Thyroid gland (tissue), 4 donors: Measurements from ENCODE around the gene CLIP2. TPM values are rescaled to one million over a fixed set of nuclear protein-coding genes. Genes with fewer than 3 reads are reported as not detected.
A peak's percentile ranks its signal among the peaks of the same experiment; 100 is the strongest.
"Not testable (repeated sequence)": the region's sequence is repeated elsewhere in the genome, so short reads cannot be mapped to it uniquely, and the experiment has no call there.

Source experiments
- DNase-seq, 2 donors: peaks; one replicate each; pipeline ENCODE4 v3.0.0-alpha.2; 2019
- H3K27ac ChIP-seq, 3 donors: fragments of 200-600 bp; sonication (generic); 1 replicate in 2 of 3; 2 replicates in 1 of 3; pipeline ENCODE4 v1.5.1; 2016 to 2019; ENCODE audit warnings: mild to moderate bottlenecking in 1 of 3, moderate library complexity in 1 of 3
- H3K27me3 ChIP-seq: fragments of 200-600 bp; sonication (generic); one replicate; pipeline ENCODE4 v1.5.1; 2019
- H3K36me3 ChIP-seq, 2 donors: fragments of 200-600 bp; sonication (generic); one replicate each; pipeline ENCODE4 v1.5.1; 2016 to 2019
- H3K4me1 ChIP-seq, 2 donors: fragments of 200-600 bp; sonication (generic); one replicate each; pipeline ENCODE4 v1.5.1; 2017 to 2019
- H3K4me3 ChIP-seq, 3 donors: fragments of 200-600 bp; sonication (generic); replicated peaks in 1 of 3; 1 replicate in 2 of 3; 2 replicates in 1 of 3; pipeline ENCODE4 v1.5.1; 2016; ENCODE audit warnings: mild to moderate bottlenecking in 1 of 3
- H3K9me3 ChIP-seq: fragments of 200-600 bp; sonication (generic); one replicate; pipeline ENCODE4 v1.5.1; 2017
- POLR2A ChIP-seq, 2 donors: fragments of 450-650 bp; IDR thresholded peaks; one replicate each; pipeline ENCODE4 v1.6.1; 2017; ENCODE audit warnings: antibody characterized with exemption in 2 of 2, mild to moderate bottlenecking in 2 of 2, moderate library complexity in 1 of 2
- WGBS, 2 donors: methylation state at CpG; one replicate each; pipeline ENCODE4 v1.1.5; 2017; 5-methylcytosine and 5-hydroxymethylcytosine counted together
- intact Hi-C: fragments of 100-400 bp; cut with DNase I; formaldehyde crosslinking; loops from one replicate; pipeline ENCODE4 v1.15.1; 2023
- total RNA-seq, 4 donors: library from RNA; depleted of rRNA; stranded (reverse); fragments of >200 nt; gene quantifications; one replicate each; pipeline ENCODE4 v1.2.3, GENCODE V29; 2016
- TF ChIP-seq, protein P1 (sequence below), 6 experiments: fragments of 200-600 bp in 3 of 6; fragments of 450-650 bp in 3 of 6; sonication (generic) in 3 of 6; IDR thresholded peaks; one replicate each; pipeline ENCODE4 v1.5.1; 2016 to 2019; ENCODE audit warnings: antibody characterized with exemption in 6 of 6, mild to moderate bottlenecking in 2 of 6, inconsistent platforms in 1 of 6, moderate library complexity in 1 of 6

CLIP2 gene
- total RNA-seq, 4 donors from 2014 or later: 4.4 to 16.5 (median 6.7) TPM

DNA sequence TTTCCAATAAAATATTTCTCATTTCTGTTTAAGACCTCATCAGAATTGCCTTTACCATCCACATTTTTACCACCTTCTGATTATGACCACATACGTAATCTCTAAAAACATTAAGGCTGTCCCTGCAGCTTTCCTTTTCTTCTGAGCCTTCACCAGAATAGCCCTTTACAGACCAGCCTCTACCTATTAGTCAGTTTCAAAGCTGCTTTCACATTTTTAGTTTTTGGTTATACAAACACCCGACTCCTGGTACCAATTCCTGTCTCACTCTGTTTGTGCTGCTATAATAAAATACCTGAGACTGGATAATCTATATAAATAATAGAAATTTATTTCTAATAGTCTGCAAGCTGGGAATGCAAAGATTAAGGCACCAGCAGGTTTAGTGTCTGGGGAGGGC, 149.1 kb downstream of the CLIP2 start:
- TF ChIP-seq, protein P1, sequence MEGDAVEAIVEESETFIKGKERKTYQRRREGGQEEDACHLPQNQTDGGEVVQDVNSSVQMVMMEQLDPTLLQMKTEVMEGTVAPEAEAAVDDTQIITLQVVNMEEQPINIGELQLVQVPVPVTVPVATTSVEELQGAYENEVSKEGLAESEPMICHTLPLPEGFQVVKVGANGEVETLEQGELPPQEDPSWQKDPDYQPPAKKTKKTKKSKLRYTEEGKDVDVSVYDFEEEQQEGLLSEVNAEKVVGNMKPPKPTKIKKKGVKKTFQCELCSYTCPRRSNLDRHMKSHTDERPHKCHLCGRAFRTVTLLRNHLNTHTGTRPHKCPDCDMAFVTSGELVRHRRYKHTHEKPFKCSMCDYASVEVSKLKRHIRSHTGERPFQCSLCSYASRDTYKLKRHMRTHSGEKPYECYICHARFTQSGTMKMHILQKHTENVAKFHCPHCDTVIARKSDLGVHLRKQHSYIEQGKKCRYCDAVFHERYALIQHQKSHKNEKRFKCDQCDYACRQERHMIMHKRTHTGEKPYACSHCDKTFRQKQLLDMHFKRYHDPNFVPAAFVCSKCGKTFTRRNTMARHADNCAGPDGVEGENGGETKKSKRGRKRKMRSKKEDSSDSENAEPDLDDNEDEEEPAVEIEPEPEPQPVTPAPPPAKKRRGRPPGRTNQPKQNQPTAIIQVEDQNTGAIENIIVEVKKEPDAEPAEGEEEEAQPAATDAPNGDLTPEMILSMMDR (IDR thresholded peaks at IDR 0.05): no peak
- TF ChIP-seq POLR2A (IDR thresholded peaks at IDR 0.05): no peak
- H3K9me3 ChIP-seq: no peaks in the 10 kb centered on the region
- no peak for DNase-seq
- WGBS, 2 donors: 97% methylated on average over 2 of the region's 2 CpGs
- H3K27ac ChIP-seq: no peak overlapping the region
- no peak overlapping the region for H3K4me3 ChIP-seq
- peaks cover 6 to 12% of the 10 kb centered on the region in 2 donors for H3K4me1 ChIP-seq
- intact Hi-C loops: no loop called here
- no peaks in the 10 kb centered on the region for H3K36me3 ChIP-seq
- H3K27me3 ChIP-seq: no peaks in the 10 kb centered on the region

DNA sequence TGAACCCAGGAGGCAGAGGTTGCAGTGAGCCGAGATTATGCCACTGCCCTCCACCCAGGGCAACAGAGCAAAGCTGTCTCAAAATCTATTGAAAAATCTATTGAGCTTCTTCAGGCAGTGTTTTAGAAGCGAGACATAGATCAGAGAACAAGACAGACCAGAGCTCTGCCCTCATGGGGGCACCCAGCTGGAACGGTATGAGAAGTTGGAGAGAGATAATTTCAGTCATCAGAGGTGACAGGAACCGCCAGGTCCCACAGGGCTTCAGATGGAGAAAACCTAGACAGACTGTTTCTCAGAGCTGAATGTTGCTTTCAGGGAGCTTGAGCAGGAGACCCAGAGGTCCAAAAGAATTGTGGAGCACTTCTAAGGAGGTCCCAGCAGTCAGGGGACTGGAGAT, 150.3 kb downstream of the CLIP2 start:
- WGBS, 2 donors: 42 to 55% methylated on average over 4 of the region's 4 CpGs
- TF ChIP-seq, protein P1 (IDR thresholded peaks at IDR 0.05): no peak
- peak overlapping the region; percentile 58 to 76 (median 72) for H3K27ac ChIP-seq
- intact Hi-C loops: no loop called here
- H3K36me3 ChIP-seq: no peaks in the 10 kb centered on the region
- H3K27me3 ChIP-seq: no peaks in the 10 kb centered on the region
- peaks cover 6 to 12% of the 10 kb centered on the region in 2 donors for H3K4me1 ChIP-seq
- H3K9me3 ChIP-seq: no peaks in the 10 kb centered on the region
- no peak overlapping the region for H3K4me3 ChIP-seq
- peak; percentile 75 to 83 for DNase-seq

DNA sequence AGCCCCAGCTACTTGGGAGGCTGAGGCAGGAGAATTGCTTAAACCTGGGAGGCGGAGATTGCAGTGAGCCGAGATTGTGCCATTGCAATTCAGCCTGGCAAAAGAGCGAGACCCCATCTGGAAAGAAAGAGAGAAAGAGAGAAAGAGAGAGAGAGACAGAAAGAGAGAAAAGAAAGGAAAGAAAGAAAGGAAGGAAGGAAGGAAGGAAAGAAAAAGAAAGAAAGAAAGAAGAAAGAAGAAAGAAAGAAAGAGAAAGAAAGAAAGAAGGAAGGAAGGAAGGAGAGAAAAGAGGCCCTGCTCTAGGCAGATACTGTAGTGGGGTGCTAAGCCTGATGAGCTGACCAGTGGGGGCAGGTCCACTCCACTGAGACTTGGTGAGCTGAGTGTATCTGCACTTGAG, 150.9 kb downstream of the CLIP2 start:
- H3K27ac ChIP-seq: peak overlapping the region in 2 of 3 donors; percentile 58 to 76
- not testable (repeated sequence) for H3K9me3 ChIP-seq, H3K36me3 ChIP-seq, DNase-seq, H3K27me3 ChIP-seq, H3K4me3 ChIP-seq
- H3K4me1 ChIP-seq: peaks cover 6 to 12% of the 10 kb centered on the region in 2 donors
- WGBS, 2 donors: 96 to 97% methylated on average over 3 of the region's 3 CpGs
- intact Hi-C loops: loop anchor here (10.0 kb wide), 1 partner anchor 125 kb away; no protein-coding TSS in a partner anchor

DNA sequence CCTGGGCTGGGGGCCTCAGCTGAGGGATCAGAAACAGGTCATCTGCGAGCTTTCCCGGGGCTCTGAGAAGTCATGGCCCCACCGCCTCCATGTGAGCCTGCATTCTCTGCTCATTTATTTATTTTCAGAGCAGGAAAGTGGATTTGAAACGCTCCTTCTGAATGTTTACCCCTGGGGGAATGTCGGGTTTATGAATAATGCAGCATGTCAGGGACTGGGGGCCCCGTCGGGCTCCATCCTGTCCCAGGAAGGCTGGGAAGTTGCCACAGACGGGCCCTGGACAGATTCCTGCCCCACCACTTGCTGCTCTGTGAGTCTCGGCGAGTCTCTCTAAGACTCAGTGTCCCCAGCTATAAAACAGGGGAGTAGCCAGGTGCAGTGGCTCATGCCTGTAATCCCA, 152.6 kb downstream of the CLIP2 start:
- Histone ChIP-seq H3K4me1 (peaks cover 6 to 12% of the 10 kb centered on the region in 2 donors), H3K4me3 (no peak overlapping the region), H3K9me3 (no peaks in the 10 kb centered on the region), H3K36me3 (no peaks in the 10 kb centered on the region), H3K27ac (no peak overlapping the region), H3K27me3 (no peaks in the 10 kb centered on the region)
- intact Hi-C loops: loop anchor here (10.0 kb wide), 1 partner anchor 123 kb away; no protein-coding TSS in a partner anchor
- no peak for TF ChIP-seq POLR2A (IDR thresholded peaks at IDR 0.05)
- TF ChIP-seq, protein P1 (IDR thresholded peaks at IDR 0.05): no peak
- 76 to 85% methylated on average over 10 of the region's 10 CpGs for WGBS, 2 donors
- no peak for DNase-seq

DNA sequence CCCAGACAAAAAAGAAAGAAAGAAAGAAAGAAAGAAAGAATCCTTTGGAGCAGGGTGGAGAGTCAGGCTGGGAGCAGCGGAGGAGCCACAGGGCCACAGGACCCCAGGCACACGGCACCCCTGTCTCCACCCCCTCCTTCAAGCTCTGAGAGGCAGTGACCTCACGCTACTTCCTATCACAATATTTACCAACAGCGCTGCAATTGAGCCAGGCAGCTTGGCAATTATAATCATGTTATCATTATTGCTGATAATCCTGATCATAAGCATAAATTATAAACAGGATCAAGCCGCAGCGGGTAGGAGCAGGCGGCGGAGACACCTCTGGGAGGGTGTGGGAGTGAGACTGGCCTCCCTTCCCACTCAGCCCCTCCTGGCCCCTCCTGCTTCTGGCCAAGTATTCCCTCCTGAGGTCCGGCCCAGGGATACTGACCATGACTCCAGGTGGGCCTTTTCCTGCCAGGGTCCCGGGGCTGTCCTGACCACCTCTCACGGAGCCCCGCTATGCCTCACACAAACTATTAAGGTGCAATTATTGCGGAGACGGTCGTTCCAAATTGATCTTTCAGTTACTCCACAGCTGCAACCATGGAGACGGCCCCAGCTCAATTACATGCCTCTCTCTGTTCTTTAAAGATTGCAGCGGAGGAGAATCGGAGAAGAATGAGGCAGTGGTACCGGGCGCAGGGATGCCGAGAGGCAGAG, 154.5 kb downstream of the CLIP2 start:
- H3K27me3 ChIP-seq: no peaks in the 10 kb centered on the region
- no peak overlapping the region for H3K27ac ChIP-seq
- H3K4me3 ChIP-seq: no peak overlapping the region
- H3K36me3 ChIP-seq: no peaks in the 10 kb centered on the region
- 79 to 89% methylated on average over 17 to 20 of the region's 21 CpGs for WGBS, 2 donors
- intact Hi-C loops: loop anchor here (10.0 kb wide), 1 partner anchor 121 kb away; no protein-coding TSS in a partner anchor
- no peaks in the 10 kb centered on the region for H3K9me3 ChIP-seq
- TF ChIP-seq POLR2A (IDR thresholded peaks at IDR 0.05): no peak
- TF ChIP-seq, protein P1 (IDR thresholded peaks at IDR 0.05): no peak
- DNase-seq: no peak
- peaks cover 6 to 12% of the 10 kb centered on the region in 2 donors for H3K4me1 ChIP-seq
